ENCODE data around the gene SLC22A1. TPM values are rescaled to one million over a fixed set of nuclear protein-coding genes. Genes with fewer than 3 reads are reported as not detected.

The SLC22A1 gene
- total and polyA plus RNA-seq, 10 of the 15 experiments (the other 5 are each of a cell fraction or from before 2014, with no cell fraction given) = 0.09 to 0.28 (median 0.15) TPM; not detected in 3

GRCh38 chr6:160081398-160081797 is 40.2 kb upstream of the SLC22A1 start:
- SMC1A ChIA-PET (ENCODE audit: uncharacterized antibody, unreplicated experiment) = no interaction called here
- peaks cover 21 to 24% of the 10 kb centered on the region in 2 experiments; a peak in 3 of 4 replicates for H3K36me3 ChIP-seq (ENCODE audit: control insufficient read depth in 2 of 2, insufficient read depth in 2 of 2, low read length in 1 of 2)
- in situ Hi-C loops (cut with MboI) (no loop called here), intact Hi-C loops (cut with micrococcal nuclease; ENCODE audit: unreplicated experiment) (no loop called here)
- H3K9me3 ChIP-seq (replicated peaks; ENCODE audit: control insufficient read depth, insufficient read depth, low read length) = no peaks in the 10 kb centered on the region
- no peak overlapping the region for H3K27ac ChIP-seq (ENCODE audit: control insufficient read depth, insufficient read depth)
- no peaks in the 10 kb centered on the region for H3K79me2 ChIP-seq (ENCODE audit: control insufficient read depth, insufficient read depth, low read length)
- no peak overlapping the region for H3K4me2 ChIP-seq (ENCODE audit: control insufficient read depth, insufficient read depth)
- BruUV-seq (replicated peaks) = TSS peak; percentile 41
- RAD21 ChIA-PET (ENCODE audit: unreplicated experiment) = interaction anchor here (0.8 kb wide), 1 partner anchor 125 kb away, joined by 3 read pairs; no protein-coding TSS in a partner anchor
- TF ChIP-seq CBX3 (IDR thresholded peaks at IDR 0.05; ENCODE audit: borderline replicate concordance, low read depth) (no peak), NR2C2 (IDR thresholded peaks at IDR 0.05; ENCODE audit: borderline replicate concordance, control insufficient read depth, insufficient read length, low read depth) (no peak), MTA3 (IDR thresholded peaks at IDR 0.05; ENCODE audit: borderline replicate concordance, low read length) (no peak), NR2C1 (IDR thresholded peaks at IDR 0.05) (no peak), TBL1XR1 (IDR thresholded peaks at IDR 0.05; ENCODE audit: low read depth, low read length) (no peak), RFX5 (IDR thresholded peaks at IDR 0.05; ENCODE audit: low read depth, low read length) (no peak), SPI1 (IDR thresholded peaks at IDR 0.05; ENCODE audit: borderline replicate concordance, insufficient read depth, low read depth, low read length) (no peak), PBX3 (IDR thresholded peaks at IDR 0.05; ENCODE audit: insufficient replicate concordance, low read depth, low read length) (no peak), SIN3A (IDR thresholded peaks at IDR 0.05; ENCODE audit: low read depth, low read length) (no peak)
- CTCF ChIA-PET = interaction anchor here (0.6 to 1.2 kb wide), 2 partner anchors 13 to 1291 kb away, joined by 3 to 4 read pairs; no protein-coding TSS in a partner anchor
- DNase-seq (ENCODE audit: low read depth, low spot score) = no peak
- H4K20me1 ChIP-seq (ENCODE audit: control insufficient read depth, insufficient read depth) = no peaks in the 10 kb centered on the region
- H3K27me3 ChIP-seq (replicated peaks in 1 of 2; ENCODE audit: control insufficient read depth in 2 of 2, insufficient read depth in 2 of 2, low read length in 1 of 2) = no peaks in the 10 kb centered on the region
- no peak for FAIRE-seq
- no peaks in the 10 kb centered on the region for H3K4me1 ChIP-seq (ENCODE audit: control insufficient read depth, insufficient read depth, low read length)
- 97% methylated on average over 11 of the region's 11 CpGs for WGBS (ENCODE audit: insufficient coverage, insufficient replicate concordance, low lambda C conversion rate, missing lambda C conversion rate)
- POLR2A ChIA-PET = no interaction called here
- no peak overlapping the region for H3K4me3 ChIP-seq
- H2AFZ ChIP-seq (ENCODE audit: control insufficient read depth, low read depth, low read length) = no peak overlapping the region
- ATAC-seq = no peak
- no peak overlapping the region for H3K9ac ChIP-seq (ENCODE audit: control insufficient read depth, insufficient read depth, low read length)

Measured in GM12878 (cell line).